H1 (cell line): ENCODE data around the gene RPS15. TPM values are rescaled to one million over a fixed set of nuclear protein-coding genes. Genes with fewer than 3 reads are reported as not detected.
A peak's percentile ranks its signal among the peaks of the same experiment; 100 is the strongest.

ENCODE experiments used
- BACH1 ChIP-seq: IDR thresholded peaks from 2 replicates; pipeline ENCODE4 v1.6.1; 2012; ENCODE audit warnings: low read length, improper control_type of control experiment
- CTBP2 ChIP-seq: IDR thresholded peaks from 2 replicates; pipeline ENCODE4 v1.7.0; 2011; ENCODE audit warnings: borderline replicate concordance, mild to moderate bottlenecking, moderate library complexity, mixed read lengths, low read length; ENCODE audit not compliant: insufficient read depth, insufficient read length
- HDAC2 ChIP-seq, 2 experiments: fragments of 300-600 bp in 1 of 2; sonication (generic) in 1 of 2; IDR thresholded peaks; 2 replicates each; pipeline ENCODE4 v1.6.1; 2011 to 2012; ENCODE audit warnings: low read depth in 2 of 2, low read length in 2 of 2, mild to moderate bottlenecking in 2 of 2, moderate library complexity in 2 of 2, borderline replicate concordance in 1 of 2, inconsistent platforms in 1 of 2
- MAFK ChIP-seq: IDR thresholded peaks from 2 replicates; pipeline ENCODE4 v1.6.1; 2012; ENCODE audit warnings: low read depth, mild to moderate bottlenecking, improper control_type of control experiment, low read length
- POLR2A ChIP-seq, 2 experiments: IDR thresholded peaks; 1 replicate in 1 of 2; 2 replicates in 1 of 2; pipeline ENCODE4 v1.6.1; 2011; ENCODE audit warnings: low read depth in 2 of 2, low read length in 2 of 2, mild to moderate bottlenecking in 2 of 2; ENCODE audit errors: control extremely low read depth in 1 of 2
- RFX5 ChIP-seq: IDR thresholded peaks from 2 replicates; pipeline ENCODE4 v1.6.1; 2011; ENCODE audit warnings: low read depth, low read length, improper control_type of control experiment, borderline replicate concordance
- SIRT6 ChIP-seq: IDR thresholded peaks from one replicate; pipeline ENCODE4 v1.7.1; 2012; ENCODE audit warnings: low read length, inconsistent platforms
- SP2 ChIP-seq: IDR thresholded peaks from 2 replicates; pipeline ENCODE4 v1.6.1; 2012; ENCODE audit warnings: mild to moderate bottlenecking, low read length, inconsistent platforms
- polyA plus RNA-seq, 7 experiments: library from polyadenylated mRNA; depleted of rRNA in 3 of 7; stranded (reverse) in 5 of 7; unstranded in 2 of 7; fragments of >200 nt in 5 of 7; fragments of 200-250 nt in 2 of 7; gene quantifications; 1 replicate in 5 of 7; 2 replicates in 1 of 7; 4 replicates in 1 of 7; pipeline versions ENCODE4 v1.2.1 to v1.2.3, GENCODE V29; 2011 to 2013; ENCODE audit warnings: missing spikeins in 2 of 7, mixed read lengths in 2 of 7
- total RNA-seq: library from RNA; stranded (reverse); fragmentation: NEBNext Ultra II Directional; extraction: Animal tissue kit (Norgen Biotek cat#: 25700); gene quantifications from 2 replicates; pipeline ENCODE4 v1.2.1, GENCODE V29; 2021
- TF ChIP-seq, protein P1 (sequence below): fragments of 300-600 bp; sonication (generic); IDR thresholded peaks from 2 replicates; pipeline ENCODE4 v1.7.1; 2012; ENCODE audit warnings: low read length, moderate library complexity, mild to moderate bottlenecking, inconsistent platforms; ENCODE audit not compliant: insufficient replicate concordance
- TF ChIP-seq, protein P2 (sequence below): IDR thresholded peaks from 2 replicates; pipeline ENCODE4 v1.6.1; 2012; ENCODE audit warnings: inconsistent platforms

The RPS15 gene
- total and polyA plus RNA-seq, 2 of the 8 experiments (the other 6 are each of a cell fraction or from before 2014, with no cell fraction given) = 1,562 to 3,890 TPM

DNA sequence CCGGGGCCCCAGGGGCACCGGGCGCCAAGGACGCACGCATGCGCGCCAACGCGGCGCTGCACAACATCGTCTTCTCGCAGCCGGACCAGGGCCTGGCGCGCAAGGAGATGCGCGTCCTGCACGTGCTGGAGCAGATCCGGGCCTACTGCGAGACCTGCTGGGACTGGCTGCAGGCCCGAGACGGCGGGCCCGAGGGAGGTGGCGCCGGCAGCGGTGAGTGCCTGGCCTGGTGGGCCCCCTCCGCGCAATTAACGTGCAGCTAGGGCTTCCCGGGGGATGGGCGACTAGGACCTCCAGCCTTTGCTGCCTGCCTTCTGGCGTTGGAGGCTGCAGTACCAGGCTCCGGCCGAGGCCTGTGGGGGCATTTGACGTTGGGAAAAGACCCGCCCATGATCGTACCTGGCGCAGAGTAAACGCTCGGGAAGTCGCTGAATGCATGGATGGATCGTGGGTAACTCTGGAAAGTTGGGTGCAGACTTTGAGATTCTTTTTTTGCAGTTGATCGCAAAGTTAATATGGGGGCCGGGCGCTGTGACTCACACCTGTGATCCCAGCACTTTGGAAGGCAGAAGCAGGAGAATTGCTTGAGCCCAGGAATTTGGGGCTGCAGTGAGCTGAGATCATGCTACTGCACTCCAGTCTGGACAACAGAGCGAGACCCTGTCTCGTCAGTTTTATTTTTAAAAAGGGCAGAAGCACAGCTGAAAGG is 19.0 kb downstream of the RPS15 start (continued):
- TF ChIP-seq, protein P1, sequence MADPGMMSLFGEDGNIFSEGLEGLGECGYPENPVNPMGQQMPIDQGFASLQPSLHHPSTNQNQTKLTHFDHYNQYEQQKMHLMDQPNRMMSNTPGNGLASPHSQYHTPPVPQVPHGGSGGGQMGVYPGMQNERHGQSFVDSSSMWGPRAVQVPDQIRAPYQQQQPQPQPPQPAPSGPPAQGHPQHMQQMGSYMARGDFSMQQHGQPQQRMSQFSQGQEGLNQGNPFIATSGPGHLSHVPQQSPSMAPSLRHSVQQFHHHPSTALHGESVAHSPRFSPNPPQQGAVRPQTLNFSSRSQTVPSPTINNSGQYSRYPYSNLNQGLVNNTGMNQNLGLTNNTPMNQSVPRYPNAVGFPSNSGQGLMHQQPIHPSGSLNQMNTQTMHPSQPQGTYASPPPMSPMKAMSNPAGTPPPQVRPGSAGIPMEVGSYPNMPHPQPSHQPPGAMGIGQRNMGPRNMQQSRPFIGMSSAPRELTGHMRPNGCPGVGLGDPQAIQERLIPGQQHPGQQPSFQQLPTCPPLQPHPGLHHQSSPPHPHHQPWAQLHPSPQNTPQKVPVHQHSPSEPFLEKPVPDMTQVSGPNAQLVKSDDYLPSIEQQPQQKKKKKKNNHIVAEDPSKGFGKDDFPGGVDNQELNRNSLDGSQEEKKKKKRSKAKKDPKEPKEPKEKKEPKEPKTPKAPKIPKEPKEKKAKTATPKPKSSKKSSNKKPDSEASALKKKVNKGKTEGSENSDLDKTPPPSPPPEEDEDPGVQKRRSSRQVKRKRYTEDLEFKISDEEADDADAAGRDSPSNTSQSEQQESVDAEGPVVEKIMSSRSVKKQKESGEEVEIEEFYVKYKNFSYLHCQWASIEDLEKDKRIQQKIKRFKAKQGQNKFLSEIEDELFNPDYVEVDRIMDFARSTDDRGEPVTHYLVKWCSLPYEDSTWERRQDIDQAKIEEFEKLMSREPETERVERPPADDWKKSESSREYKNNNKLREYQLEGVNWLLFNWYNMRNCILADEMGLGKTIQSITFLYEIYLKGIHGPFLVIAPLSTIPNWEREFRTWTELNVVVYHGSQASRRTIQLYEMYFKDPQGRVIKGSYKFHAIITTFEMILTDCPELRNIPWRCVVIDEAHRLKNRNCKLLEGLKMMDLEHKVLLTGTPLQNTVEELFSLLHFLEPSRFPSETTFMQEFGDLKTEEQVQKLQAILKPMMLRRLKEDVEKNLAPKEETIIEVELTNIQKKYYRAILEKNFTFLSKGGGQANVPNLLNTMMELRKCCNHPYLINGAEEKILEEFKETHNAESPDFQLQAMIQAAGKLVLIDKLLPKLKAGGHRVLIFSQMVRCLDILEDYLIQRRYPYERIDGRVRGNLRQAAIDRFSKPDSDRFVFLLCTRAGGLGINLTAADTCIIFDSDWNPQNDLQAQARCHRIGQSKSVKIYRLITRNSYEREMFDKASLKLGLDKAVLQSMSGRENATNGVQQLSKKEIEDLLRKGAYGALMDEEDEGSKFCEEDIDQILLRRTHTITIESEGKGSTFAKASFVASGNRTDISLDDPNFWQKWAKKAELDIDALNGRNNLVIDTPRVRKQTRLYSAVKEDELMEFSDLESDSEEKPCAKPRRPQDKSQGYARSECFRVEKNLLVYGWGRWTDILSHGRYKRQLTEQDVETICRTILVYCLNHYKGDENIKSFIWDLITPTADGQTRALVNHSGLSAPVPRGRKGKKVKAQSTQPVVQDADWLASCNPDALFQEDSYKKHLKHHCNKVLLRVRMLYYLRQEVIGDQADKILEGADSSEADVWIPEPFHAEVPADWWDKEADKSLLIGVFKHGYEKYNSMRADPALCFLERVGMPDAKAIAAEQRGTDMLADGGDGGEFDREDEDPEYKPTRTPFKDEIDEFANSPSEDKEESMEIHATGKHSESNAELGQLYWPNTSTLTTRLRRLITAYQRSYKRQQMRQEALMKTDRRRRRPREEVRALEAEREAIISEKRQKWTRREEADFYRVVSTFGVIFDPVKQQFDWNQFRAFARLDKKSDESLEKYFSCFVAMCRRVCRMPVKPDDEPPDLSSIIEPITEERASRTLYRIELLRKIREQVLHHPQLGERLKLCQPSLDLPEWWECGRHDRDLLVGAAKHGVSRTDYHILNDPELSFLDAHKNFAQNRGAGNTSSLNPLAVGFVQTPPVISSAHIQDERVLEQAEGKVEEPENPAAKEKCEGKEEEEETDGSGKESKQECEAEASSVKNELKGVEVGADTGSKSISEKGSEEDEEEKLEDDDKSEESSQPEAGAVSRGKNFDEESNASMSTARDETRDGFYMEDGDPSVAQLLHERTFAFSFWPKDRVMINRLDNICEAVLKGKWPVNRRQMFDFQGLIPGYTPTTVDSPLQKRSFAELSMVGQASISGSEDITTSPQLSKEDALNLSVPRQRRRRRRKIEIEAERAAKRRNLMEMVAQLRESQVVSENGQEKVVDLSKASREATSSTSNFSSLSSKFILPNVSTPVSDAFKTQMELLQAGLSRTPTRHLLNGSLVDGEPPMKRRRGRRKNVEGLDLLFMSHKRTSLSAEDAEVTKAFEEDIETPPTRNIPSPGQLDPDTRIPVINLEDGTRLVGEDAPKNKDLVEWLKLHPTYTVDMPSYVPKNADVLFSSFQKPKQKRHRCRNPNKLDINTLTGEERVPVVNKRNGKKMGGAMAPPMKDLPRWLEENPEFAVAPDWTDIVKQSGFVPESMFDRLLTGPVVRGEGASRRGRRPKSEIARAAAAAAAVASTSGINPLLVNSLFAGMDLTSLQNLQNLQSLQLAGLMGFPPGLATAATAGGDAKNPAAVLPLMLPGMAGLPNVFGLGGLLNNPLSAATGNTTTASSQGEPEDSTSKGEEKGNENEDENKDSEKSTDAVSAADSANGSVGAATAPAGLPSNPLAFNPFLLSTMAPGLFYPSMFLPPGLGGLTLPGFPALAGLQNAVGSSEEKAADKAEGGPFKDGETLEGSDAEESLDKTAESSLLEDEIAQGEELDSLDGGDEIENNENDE = no peak
- TF ChIP-seq BACH1 (no peak), SIRT6 (no peak), HDAC2 (IDR thresholded peaks at IDR 0.05; ENCODE audit: borderline replicate concordance in 1 of 2, low read depth in 2 of 2, low read length in 2 of 2) (no peak), SP2 (no peak), CTBP2 (no peak), POLR2A (IDR thresholded peaks at IDR 0.05; ENCODE audit: control extremely low read depth in 1 of 2, low read depth in 2 of 2, low read length in 2 of 2) (no peak), RFX5 (no peak), MAFK (no peak)
- TF ChIP-seq, protein P2, sequence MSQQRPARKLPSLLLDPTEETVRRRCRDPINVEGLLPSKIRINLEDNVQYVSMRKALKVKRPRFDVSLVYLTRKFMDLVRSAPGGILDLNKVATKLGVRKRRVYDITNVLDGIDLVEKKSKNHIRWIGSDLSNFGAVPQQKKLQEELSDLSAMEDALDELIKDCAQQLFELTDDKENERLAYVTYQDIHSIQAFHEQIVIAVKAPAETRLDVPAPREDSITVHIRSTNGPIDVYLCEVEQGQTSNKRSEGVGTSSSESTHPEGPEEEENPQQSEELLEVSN = peak; percentile 43; the same call in 1 of the 2 replicates
